Stimulated activated CD8-positive, alpha-beta memory T cell treated with anti-CD3 and anti-CD28 coated beads, Interleukin-12 subunit alpha, Interleukin-12 subunit beta, amount 100 ng/mL, for 1 hour (primary cell): Measurements from ENCODE around the gene NSD1.
"Not testable (repeated sequence)": the region's sequence is repeated elsewhere in the genome, so short reads cannot be mapped to it uniquely, and the experiment has no call there.

Source experiments
- DNase-seq: peaks from one replicate; pipeline ENCODE4 v3.0.0-alpha.2; 2020; ENCODE audit warnings: low read depth

NSD1 gene

GRCh38 chr5:177328545-177329231 is 195.1 kb downstream of the NSD1 start:
- DNase-seq, result no peak

GRCh38 chr5:177329883-177330282 is 196.3 kb downstream of the NSD1 start:
- no peak for DNase-seq

DNA sequence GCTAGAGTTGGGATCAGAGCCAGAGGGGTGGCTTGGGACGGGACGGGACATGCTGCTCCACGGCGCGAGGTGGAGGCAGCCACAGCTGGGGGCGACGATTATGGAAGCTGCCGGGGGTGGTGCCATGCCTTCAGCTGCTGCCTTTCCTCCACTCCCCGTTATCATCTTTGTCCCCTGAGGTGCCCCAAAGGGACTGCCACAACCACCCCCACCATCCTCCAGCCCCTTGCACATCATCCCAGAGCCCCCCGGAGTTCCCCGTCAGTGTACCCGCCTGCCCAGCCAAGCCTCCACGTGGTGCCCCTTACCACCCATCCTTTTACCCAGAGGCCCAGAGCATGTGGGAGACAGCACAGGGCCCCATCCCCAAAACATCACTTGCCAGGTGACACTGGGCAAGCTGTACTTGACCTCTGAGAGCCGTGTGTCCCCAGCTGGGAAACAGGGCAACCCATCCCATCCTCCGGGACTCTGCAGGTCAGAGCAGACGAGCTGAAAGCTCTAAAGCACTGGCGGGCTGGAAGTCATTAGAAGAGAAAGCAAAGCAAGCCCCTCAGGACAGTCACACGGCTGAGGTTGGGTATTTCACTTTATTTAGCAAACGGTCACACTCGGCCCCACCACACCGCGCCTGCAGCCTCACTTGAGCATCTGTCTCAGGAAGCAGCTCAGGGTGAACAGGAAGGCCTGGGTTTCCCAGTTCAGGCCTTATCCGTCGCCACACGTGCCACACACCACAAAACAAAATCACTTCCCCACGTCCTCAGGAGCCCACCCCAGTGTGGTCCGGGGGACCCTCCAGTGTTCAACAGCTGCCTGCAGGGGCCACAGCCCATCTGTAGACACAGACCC is 197.6 kb downstream of the NSD1 start:
- DNase-seq, result no peak

- DNase-seq, result no peak
Measured at GRCh38 chr5:177332031-177332895, 198.7 kb downstream of the NSD1 start.

GRCh38 chr5:177332896-177333260 is 199.3 kb downstream of the NSD1 start:
- DNase-seq, result no peak

DNA sequence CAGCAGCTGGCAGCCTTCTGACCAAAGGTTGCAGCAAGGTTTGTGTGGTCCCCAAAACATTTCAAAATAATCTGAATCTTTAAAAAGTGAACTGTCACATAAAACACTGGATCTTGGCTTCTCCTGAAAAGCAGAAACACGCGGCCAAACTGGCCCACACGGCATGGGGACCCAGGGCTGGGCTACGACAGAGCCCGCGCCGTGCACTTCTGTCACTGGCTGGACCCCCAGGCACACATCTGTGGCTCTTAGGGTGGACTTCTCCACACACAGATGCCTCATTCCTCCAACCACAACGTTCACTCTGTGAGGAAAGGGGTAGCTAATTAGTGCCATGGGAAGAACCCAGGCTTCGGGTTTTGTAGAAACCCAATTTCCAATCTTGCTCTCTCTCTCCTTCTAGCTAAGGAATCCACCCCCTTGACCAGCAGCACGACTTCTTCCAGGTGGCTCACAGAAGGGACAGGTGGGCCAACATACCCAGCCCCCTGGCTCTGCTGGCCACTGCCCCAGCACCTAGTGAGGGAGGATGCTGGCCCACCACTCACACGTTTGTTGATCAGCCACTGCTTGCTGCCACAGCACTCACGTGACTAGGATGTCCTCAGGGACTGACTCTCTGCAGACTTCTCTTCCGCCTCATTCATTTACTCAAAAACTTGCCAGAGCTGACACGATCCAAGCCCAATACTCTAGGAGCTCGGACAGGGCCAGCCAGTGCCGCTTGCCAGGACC is 200.0 kb downstream of the NSD1 start:
- DNase-seq, result no peak

DNA sequence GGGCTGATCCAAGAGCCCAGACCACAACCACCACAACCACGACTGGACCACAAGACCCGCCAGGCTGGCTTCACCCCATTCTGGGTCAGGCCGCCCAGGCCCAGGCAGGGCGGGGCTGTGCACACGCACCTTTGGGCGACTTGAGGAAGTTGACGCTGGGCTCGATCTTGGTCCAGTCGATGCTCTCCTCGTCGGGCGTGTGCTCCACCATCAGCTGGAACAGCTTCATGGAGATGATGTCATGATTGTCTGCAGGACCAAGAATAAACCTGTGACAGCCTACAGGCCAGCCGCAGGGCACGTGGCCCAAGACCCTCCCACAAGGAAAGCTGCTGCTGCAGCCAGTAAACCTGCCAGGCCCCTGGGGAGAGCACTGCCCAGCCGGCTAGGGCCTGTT is 200.6 kb downstream of the NSD1 start:
- DNase-seq, result no peak

- no peak for DNase-seq
Measured at GRCh38 chr5:177334781-177335700, 201.5 kb downstream of the NSD1 start.

DNA sequence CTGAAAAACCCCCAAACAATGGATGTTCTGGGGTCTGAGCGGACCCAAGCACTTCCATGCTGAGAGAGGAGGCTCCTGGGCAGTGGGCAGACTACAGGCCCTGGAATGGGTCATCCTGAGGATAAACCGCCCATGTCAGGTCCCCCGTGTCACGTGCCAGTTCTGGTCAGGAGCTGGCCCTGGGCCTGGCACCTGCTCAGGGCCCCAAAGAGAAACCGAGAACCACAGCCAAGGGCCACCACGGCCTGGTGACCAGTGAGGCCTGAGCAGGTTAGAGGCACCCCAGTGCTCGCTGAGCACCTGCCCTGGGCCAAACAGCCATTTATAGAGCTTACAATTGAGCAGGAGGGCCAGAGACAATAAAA is 202.1 kb downstream of the NSD1 start:
- DNase-seq, result no peak

- no peak for DNase-seq
Measured at GRCh38 chr5:177336112-177336511, 202.5 kb downstream of the NSD1 start.

- no peak for DNase-seq
Measured at GRCh38 chr5:177336603-177337494, 203.3 kb downstream of the NSD1 start.

DNA sequence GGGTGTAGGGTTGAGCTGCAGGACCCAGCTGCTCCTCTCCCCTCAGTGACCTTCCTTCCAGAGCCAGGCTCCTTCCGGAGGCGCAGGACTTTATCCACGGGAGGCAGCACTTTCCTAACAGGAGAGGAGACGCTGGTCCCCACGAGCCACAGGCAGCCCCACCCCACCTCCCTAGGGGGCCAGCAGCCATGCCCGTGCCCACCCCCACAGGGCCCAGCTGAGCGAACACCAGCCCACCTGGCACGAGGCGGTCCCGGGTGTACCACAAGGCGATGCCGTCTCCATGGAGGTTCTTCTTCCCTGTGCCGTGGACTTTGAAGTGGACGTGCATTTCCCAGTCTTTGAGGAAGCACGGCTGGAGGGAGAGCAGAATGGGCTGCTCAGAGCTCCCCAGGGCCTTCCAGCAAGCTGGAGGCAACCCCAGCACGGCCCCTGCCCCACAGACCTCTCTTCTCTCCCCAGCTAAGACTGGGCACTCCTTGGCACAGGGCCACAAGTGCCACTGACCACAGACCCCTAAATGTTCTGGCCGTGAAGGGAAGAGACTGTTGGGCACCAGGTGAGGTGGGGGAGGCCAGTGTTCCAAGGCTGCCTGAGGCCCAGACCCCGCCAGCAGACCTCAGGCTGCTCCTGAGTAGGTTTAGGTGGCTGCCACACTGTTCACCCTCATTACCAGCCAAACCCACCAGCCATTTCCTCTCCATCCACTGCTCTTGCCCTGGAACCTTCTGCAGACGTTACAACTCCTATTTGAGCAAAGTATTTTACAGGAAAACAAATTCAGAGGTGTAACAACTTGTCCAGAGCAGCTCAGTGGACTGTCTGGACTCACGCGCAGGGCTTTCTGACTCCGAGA is 204.9 kb downstream of the NSD1 start:
- DNase-seq, result no peak

GRCh38 chr5:177339107-177339638 is 205.6 kb downstream of the NSD1 start:
- DNase-seq, result no peak

DNA sequence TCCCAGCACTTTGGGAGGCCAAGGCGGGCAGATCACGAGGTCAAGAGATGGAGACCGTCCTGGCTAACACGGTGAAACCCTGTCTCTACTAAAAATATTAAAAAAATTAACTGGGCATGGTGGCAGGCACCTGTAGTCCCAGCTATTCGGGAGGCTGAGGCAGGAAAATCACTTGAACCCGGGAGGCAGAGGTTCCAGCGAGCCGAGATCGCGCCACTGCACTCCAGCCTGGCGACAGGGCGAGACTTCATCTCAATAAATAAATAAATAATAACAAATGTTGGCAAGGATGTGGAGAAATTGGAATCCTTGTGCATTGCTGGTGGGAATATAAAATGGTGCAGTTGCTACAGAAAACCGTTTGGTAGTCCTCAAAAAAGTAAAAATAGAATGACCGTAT is 209.4 kb downstream of the NSD1 start:
- DNase-seq, result not testable (repeated sequence)

- no peak for DNase-seq
Measured at GRCh38 chr5:177343777-177344176, 210.2 kb downstream of the NSD1 start.

GRCh38 chr5:177344891-177345290 is 211.3 kb downstream of the NSD1 start:
- no peak for DNase-seq

- no peak for DNase-seq
Measured at GRCh38 chr5:177346820-177347219, 213.2 kb downstream of the NSD1 start.

- no peak for DNase-seq
Measured at GRCh38 chr5:177347699-177348098, 214.1 kb downstream of the NSD1 start.

DNA sequence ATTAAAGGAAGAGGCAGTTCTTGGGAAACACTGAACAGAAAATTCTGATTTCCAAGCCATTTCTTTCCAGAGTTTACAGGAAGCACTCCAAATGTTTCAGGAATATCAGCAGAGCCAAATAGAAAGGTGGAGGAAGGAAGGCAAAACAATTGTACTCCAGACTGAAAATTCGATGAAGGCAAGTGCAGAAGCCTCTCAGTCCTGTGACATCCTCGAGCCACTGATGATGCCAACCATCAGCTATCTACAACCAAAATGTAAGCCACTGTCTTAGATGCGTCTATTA is 215.7 kb downstream of the NSD1 start:
- no peak for DNase-seq
